Kidney tubule cell (primary cell): Measurements from ENCODE around the gene ARFRP1.

ENCODE experiments used
- DNase-seq: peaks from one replicate; pipeline ENCODE4 v3.0.0-alpha.2; 2018; ENCODE audit warnings: low spot score

Gene ARFRP1

GRCh38 chr20:63743210-63743970 is 35.6 kb upstream of the ARFRP1 start:
- no peak for DNase-seq

- DNase-seq, result no peak
These were observed 34.7 kb upstream of the ARFRP1 start for GRCh38 chr20:63742381-63743024.

- no peak for DNase-seq
These were observed 34.1 kb upstream of the ARFRP1 start for GRCh38 chr20:63741676-63742380.

- no peak for DNase-seq
These were observed 33.5 kb upstream of the ARFRP1 start for GRCh38 chr20:63741354-63741675.

- DNase-seq, result peak; percentile 91
These were observed 33.0 kb upstream of the ARFRP1 start for GRCh38 chr20:63740627-63741353.

- DNase-seq, result peak; percentile 43
These were observed 32.4 kb upstream of the ARFRP1 start for GRCh38 chr20:63740070-63740626.

- peak; percentile 84 for DNase-seq
These were observed 31.6 kb upstream of the ARFRP1 start, which contains the start of gene SLC2A4RG for GRCh38 chr20:63739130-63740069. SLC2A4RG (plus strand) TSS chr20:63739776; CDS start chr20:63739913, 137 bp downstream.

GRCh38 chr20:63738687-63739129 is 30.9 kb upstream of the ARFRP1 start:
- DNase-seq, result peak; percentile 29

GRCh38 chr20:63737945-63738686 is 30.3 kb upstream of the ARFRP1 start:
- DNase-seq, result no peak

- no peak for DNase-seq
These were observed 29.8 kb upstream of the ARFRP1 start for GRCh38 chr20:63737695-63737944.

GRCh38 chr20:63736893-63737694 is 29.3 kb upstream of the ARFRP1 start:
- DNase-seq, result no peak

GRCh38 chr20:63735859-63736718 is 28.3 kb upstream of the ARFRP1 start, which contains the start of gene LIME1:
LIME1 (plus strand) TSS chr20:63736664; CDS start chr20:63737550, 886 bp downstream.
- DNase-seq, result no peak

GRCh38 chr20:63734946-63735858 is 27.4 kb upstream of the ARFRP1 start:
- DNase-seq, result no peak

GRCh38 chr20:63734111-63734945 is 26.6 kb upstream of the ARFRP1 start:
- no peak for DNase-seq

- no peak for DNase-seq
These were observed 25.9 kb upstream of the ARFRP1 start for GRCh38 chr20:63733579-63734081.

GRCh38 chr20:63733117-63733516 is 25.3 kb upstream of the ARFRP1 start:
- DNase-seq, result no peak
